B cell (primary cell): Measurements from ENCODE around the gene GPR137B. TPM values are rescaled to one million over a fixed set of nuclear protein-coding genes. Genes with fewer than 3 reads are reported as not detected.

Experiments
- ATAC-seq: fragments of 200-7000 bp; cut with Tn5 transposase; one replicate; pipeline ENCODE4 v1.10.0; 2021; ENCODE audit warnings: low read depth, mild to moderate bottlenecking, moderate number of reproducible peaks, moderate library complexity
- CTCF ChIA-PET: fragments of 350-600 bp; sonication (Branson Sonifier 250); formaldehyde crosslinking; loops from one replicate; lab custom pipeline; 2021; ENCODE audit warnings: antibody characterized with exemption, inconsistent platforms; lab: Charles Lee
- POLR2A ChIA-PET: fragments of 350-600 bp; sonication (Branson Sonifier 250); formaldehyde crosslinking; loops from one replicate; lab custom pipeline; 2021; ENCODE audit warnings: antibody characterized with exemption; lab: Charles Lee
- DNase-seq: peaks from one replicate; pipeline ENCODE4 v3.0.0; 2013
- H2AFZ ChIP-seq: 2 replicates; pipeline ENCODE4 v1.6.1; 2012; ENCODE audit warnings: mild to moderate bottlenecking, low read depth, low read length; ENCODE audit not compliant: insufficient read depth, poor library complexity, severe bottlenecking
- H3K27ac ChIP-seq, 2 donors: 1 replicate in 1 of 2; 2 replicates in 1 of 2; pipeline ENCODE4 v1.5.1; 2012 to 2013; ENCODE audit warnings: low read length in 2 of 2, mild to moderate bottlenecking in 2 of 2, moderate library complexity in 1 of 2
- H3K27me3 ChIP-seq, 4 experiments: fragments of 200-600 bp in 1 of 4; sonication (generic) in 1 of 4; replicated peaks in 1 of 4; 1 replicate in 2 of 4; 2 replicates in 2 of 4; pipeline versions ENCODE4 v1.6.1 to v1.7.0; 2013 to 2016; ENCODE audit warnings: low read length in 3 of 4, mild to moderate bottlenecking in 2 of 4, mixed read lengths in 1 of 4, moderate library complexity in 1 of 4; ENCODE audit not compliant: insufficient read depth in 4 of 4, control insufficient read depth in 3 of 4; ENCODE audit errors: control extremely low read depth in 1 of 4
- H3K36me3 ChIP-seq, 2 experiments: replicated peaks in 1 of 2; 1 replicate in 1 of 2; 2 replicates in 1 of 2; pipeline versions ENCODE4 v1.6.1 to v1.7.1; 2013; ENCODE audit warnings: low read length in 1 of 2; ENCODE audit not compliant: insufficient read depth in 2 of 2, control insufficient read depth in 1 of 2; ENCODE audit errors: control extremely low read depth in 1 of 2, extremely low read depth in 1 of 2
- H3K4me1 ChIP-seq, 2 donors: fragments of 200-600 bp in 1 of 2; sonication (generic) in 1 of 2; 1 replicate in 1 of 2; 2 replicates in 1 of 2; pipeline versions ENCODE4 v1.5.1 to v1.6.1; 2013 to 2017; ENCODE audit warnings: low read length in 2 of 2; ENCODE audit not compliant: control insufficient read depth in 2 of 2, insufficient read depth in 2 of 2
- H3K4me2 ChIP-seq: replicated peaks from 2 replicates; pipeline ENCODE3; 2012; ENCODE audit warnings: mild to moderate bottlenecking, low read depth, low read length; ENCODE audit not compliant: poor library complexity, severe bottlenecking
- H3K4me3 ChIP-seq, 5 experiments: fragments of 200-600 bp in 1 of 5; sonication (generic) in 1 of 5; 1 replicate in 3 of 5; 2 replicates in 2 of 5; pipeline versions ENCODE4 v1.5.1 to v1.7.0; 2011 to 2016; ENCODE audit warnings: low read length in 4 of 5, mild to moderate bottlenecking in 4 of 5, low read depth in 2 of 5, control low read depth in 1 of 5, moderate library complexity in 1 of 5; ENCODE audit not compliant: insufficient read depth in 1 of 5; ENCODE audit errors: control extremely low read depth in 1 of 5, extremely low read depth in 1 of 5
- H3K79me2 ChIP-seq: fragments of 200-600 bp; sonication (generic); one replicate; pipeline ENCODE4 v1.6.0; 2016; ENCODE audit warnings: low read length; ENCODE audit not compliant: control insufficient read depth, insufficient read depth
- H3K9ac ChIP-seq: fragments of 200-600 bp; sonication (generic); 2 replicates; pipeline ENCODE4 v1.6.1; 2017; ENCODE audit warnings: mild to moderate bottlenecking, low read length, moderate library complexity
- H3K9me3 ChIP-seq, 3 donors: one replicate each; pipeline versions ENCODE4 v1.6.1 to v1.7.1; 2013; ENCODE audit warnings: low read length in 2 of 3; ENCODE audit not compliant: control insufficient read depth in 2 of 3, insufficient read depth in 1 of 3; ENCODE audit errors: control extremely low read depth in 1 of 3
- H4K20me1 ChIP-seq: 2 replicates; pipeline ENCODE4 v1.6.0; 2012; ENCODE audit warnings: mild to moderate bottlenecking, low read length; ENCODE audit not compliant: insufficient read depth, control insufficient read depth, poor library complexity, severe bottlenecking
- H3K27ac Mint-ChIP-seq: one replicate; pipeline ENCODE4 v1.8.0; 2021; ENCODE audit warnings: mixed read lengths
- H3K27me3 Mint-ChIP-seq: one replicate; pipeline ENCODE4 v1.8.0; 2021; ENCODE audit warnings: mixed read lengths
- H3K4me1 Mint-ChIP-seq: one replicate; pipeline ENCODE4 v1.8.0; 2021; ENCODE audit warnings: mixed read lengths
- H3K4me3 Mint-ChIP-seq: one replicate; pipeline ENCODE4 v1.8.0; 2021; ENCODE audit warnings: mixed read lengths
- H3K9me3 Mint-ChIP-seq: one replicate; pipeline ENCODE4 v1.8.0; 2022; ENCODE audit warnings: mixed read lengths; ENCODE audit not compliant: insufficient read depth
- EZH2 ChIP-seq: IDR thresholded peaks from 2 replicates; pipeline ENCODE4 v1.6.1; 2012; ENCODE audit warnings: borderline replicate concordance, low read depth, mild to moderate bottlenecking, moderate library complexity, low read length; ENCODE audit not compliant: insufficient read depth, poor library complexity, severe bottlenecking
- WGBS: methylation state at CpG from one replicate; pipeline ENCODE4 v1.1.5; 2013; ENCODE audit warnings: missing lambda C conversion rate; ENCODE audit not compliant: insufficient coverage; 5-methylcytosine and 5-hydroxymethylcytosine counted together
- intact Hi-C: fragments of 100-400 bp; cut with micrococcal nuclease; formaldehyde crosslinking; loops from one replicate; pipeline ENCODE4 v1.10.0; 2022
- polyA minus RNA-seq: library from RNA; depleted of rRNA, polyadenylated mRNA; stranded (reverse); fragments of >200 nt; gene quantifications from 2 replicates; pipeline ENCODE4 v1.2.3, GENCODE V29; 2012
- polyA plus RNA-seq: library from polyadenylated mRNA; depleted of rRNA; stranded (reverse); fragments of >200 nt; gene quantifications from 2 replicates; pipeline ENCODE4 v1.2.3, GENCODE V29; 2012
- total RNA-seq, 2 donors: library from RNA; stranded (reverse); fragments of 120-200 nt in 1 of 2; gene quantifications; 1 replicate in 1 of 2; 2 replicates in 1 of 2; pipeline versions ENCODE4 v1.2.3 to v1.2.4, GENCODE V29; 2013 to 2022
- TF ChIP-seq, protein P1 (sequence below): fragments of 200-600 bp; IDR thresholded peaks from one replicate; pipeline ENCODE4 v1.8.0; 2022; ENCODE audit warnings: antibody characterized with exemption, mild to moderate bottlenecking

GPR137B gene, protein sequence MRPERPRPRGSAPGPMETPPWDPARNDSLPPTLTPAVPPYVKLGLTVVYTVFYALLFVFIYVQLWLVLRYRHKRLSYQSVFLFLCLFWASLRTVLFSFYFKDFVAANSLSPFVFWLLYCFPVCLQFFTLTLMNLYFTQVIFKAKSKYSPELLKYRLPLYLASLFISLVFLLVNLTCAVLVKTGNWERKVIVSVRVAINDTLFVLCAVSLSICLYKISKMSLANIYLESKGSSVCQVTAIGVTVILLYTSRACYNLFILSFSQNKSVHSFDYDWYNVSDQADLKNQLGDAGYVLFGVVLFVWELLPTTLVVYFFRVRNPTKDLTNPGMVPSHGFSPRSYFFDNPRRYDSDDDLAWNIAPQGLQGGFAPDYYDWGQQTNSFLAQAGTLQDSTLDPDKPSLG
- total RNA-seq (11.3 and 11.8 TPM in 2 replicates), polyA plus RNA-seq (1.5 and 1.9 TPM in 2 replicates), polyA minus RNA-seq (3.2 and 10.6 TPM in 2 replicates)
- 2.7 TPM for total RNA-seq (2013)

DNA sequence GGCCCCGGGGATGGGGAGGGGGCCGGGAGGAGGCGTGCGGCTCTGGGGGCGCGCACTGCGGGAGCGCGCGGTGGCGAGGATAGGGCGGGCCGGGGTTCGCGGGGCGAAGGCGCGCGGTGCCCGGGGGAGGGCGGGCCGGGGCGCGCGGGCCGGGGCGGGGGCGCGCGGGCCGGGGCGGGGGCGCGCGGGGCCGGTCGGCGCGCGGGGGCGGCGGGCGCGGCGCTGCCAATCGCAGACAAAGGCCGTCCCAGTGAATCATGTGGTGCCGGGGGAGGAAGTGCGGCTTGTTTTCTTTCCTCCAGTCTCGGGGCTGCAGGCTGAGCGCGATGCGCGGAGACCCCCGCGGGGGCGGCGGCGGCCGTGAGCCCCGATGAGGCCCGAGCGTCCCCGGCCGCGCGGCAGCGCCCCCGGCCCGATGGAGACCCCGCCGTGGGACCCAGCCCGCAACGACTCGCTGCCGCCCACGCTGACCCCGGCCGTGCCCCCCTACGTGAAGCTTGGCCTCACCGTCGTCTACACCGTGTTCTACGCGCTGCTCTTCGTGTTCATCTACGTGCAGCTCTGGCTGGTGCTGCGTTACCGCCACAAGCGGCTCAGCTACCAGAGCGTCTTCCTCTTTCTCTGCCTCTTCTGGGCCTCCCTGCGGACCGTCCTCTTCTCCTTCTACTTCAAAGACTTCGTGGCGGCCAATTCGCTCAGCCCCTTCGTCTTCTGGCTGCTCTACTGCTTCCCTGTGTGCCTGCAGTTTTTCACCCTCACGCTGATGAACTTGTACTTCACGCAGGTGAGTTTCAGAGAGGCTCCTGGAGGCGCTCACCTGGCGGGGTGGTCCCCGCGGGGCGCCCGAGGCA, at the start of gene GPR137B:
GPR137B (plus strand) TSS at position 287 of the 851 bp plus-strand sequence; CDS start at position 371, 84 bp downstream.
- ChIA-PET CTCF (interaction anchor here (2.0 kb wide), 1 partner anchor 14 kb away, joined by 7 read pairs; no protein-coding TSS in a partner anchor), POLR2A (interaction anchor here (0.9 to 1.3 kb wide), 2 partner anchors 13 to 14 kb away, joined by 3 to 5 read pairs; no protein-coding TSS in a partner anchor)
- H3K4me1 ChIP-seq: peaks cover 20 to 32% of the 10 kb centered on the region in 2 donors
- H3K36me3 ChIP-seq: peaks cover 0 to 2% of the 10 kb centered on the region in 2 experiments
- peaks cover 29% of the 10 kb centered on the region for H3K4me1 Mint-ChIP-seq
- peaks cover 63% of the 10 kb centered on the region for H3K27me3 Mint-ChIP-seq
- peak within 1 kb of the TSS; percentile 77 for H2AFZ ChIP-seq
- WGBS: under 1% methylated on average over 81 of the region's 105 CpGs
- H3K4me2 ChIP-seq: peak within 1 kb of the TSS; percentile 89
- H3K79me2 ChIP-seq: peaks cover 8% of the 10 kb centered on the region
- DNase-seq (peak; percentile 74), ATAC-seq (peak; percentile 76)
- peaks cover 0 to 51% (median 19%) of the 10 kb centered on the region in 4 experiments for H3K27me3 ChIP-seq
- H3K27ac Mint-ChIP-seq: peak within 1 kb of the TSS; percentile 89
- H3K9me3 ChIP-seq: peaks cover 0 to 13% (median 0%) of the 10 kb centered on the region in 3 donors
- no peaks in the 10 kb centered on the region for H4K20me1 ChIP-seq
- H3K4me3 Mint-ChIP-seq: peak within 1 kb of the TSS; percentile 97
- H3K9me3 Mint-ChIP-seq: no peaks in the 10 kb centered on the region
- peak within 1 kb of the TSS; percentile 51 to 72 (median 62) for H3K4me3 ChIP-seq
- intact Hi-C loops: loop anchor here (1.0 to 5.0 kb wide), 2 partner anchors 14 to 140 kb away; partner anchors contain the start of gene ERO1B
- peak within 1 kb of the TSS; percentile 7 to 12 for H3K27ac ChIP-seq
- peak within 1 kb of the TSS; percentile 69 for H3K9ac ChIP-seq
- no peak for TF ChIP-seq EZH2
- TF ChIP-seq, protein P1, sequence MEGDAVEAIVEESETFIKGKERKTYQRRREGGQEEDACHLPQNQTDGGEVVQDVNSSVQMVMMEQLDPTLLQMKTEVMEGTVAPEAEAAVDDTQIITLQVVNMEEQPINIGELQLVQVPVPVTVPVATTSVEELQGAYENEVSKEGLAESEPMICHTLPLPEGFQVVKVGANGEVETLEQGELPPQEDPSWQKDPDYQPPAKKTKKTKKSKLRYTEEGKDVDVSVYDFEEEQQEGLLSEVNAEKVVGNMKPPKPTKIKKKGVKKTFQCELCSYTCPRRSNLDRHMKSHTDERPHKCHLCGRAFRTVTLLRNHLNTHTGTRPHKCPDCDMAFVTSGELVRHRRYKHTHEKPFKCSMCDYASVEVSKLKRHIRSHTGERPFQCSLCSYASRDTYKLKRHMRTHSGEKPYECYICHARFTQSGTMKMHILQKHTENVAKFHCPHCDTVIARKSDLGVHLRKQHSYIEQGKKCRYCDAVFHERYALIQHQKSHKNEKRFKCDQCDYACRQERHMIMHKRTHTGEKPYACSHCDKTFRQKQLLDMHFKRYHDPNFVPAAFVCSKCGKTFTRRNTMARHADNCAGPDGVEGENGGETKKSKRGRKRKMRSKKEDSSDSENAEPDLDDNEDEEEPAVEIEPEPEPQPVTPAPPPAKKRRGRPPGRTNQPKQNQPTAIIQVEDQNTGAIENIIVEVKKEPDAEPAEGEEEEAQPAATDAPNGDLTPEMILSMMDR: no peak
